Measurements from ENCODE around the gene TTLL9.

DNA sequence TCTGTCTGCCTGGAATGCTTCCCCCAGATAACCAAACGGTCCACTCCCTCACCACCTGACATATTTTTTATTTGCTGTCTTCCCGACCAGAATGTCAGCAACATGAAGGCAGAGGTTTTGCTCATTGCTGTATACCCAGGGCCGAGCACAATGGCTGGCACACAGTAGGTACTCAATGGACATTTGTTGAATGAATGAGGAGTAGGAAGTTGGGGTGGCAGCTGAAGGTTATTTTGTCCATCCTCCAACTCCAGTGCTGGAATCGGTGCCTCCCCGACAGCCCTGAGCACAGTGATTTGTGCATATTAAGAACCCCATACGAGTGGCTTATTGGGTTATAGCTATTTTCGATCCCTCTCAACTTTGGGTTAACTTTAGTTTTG lies 10.4 kb upstream of the TTLL9 start:
- TF ChIP-seq EP300 (conservative IDR thresholded peaks at IDR 0.05; ENCODE audit: poor library complexity, severe bottlenecking), result no peak
- TF ChIP-seq RAD21 (conservative IDR thresholded peaks at IDR 0.05), result no peak
- TF ChIP-seq, protein P1, sequence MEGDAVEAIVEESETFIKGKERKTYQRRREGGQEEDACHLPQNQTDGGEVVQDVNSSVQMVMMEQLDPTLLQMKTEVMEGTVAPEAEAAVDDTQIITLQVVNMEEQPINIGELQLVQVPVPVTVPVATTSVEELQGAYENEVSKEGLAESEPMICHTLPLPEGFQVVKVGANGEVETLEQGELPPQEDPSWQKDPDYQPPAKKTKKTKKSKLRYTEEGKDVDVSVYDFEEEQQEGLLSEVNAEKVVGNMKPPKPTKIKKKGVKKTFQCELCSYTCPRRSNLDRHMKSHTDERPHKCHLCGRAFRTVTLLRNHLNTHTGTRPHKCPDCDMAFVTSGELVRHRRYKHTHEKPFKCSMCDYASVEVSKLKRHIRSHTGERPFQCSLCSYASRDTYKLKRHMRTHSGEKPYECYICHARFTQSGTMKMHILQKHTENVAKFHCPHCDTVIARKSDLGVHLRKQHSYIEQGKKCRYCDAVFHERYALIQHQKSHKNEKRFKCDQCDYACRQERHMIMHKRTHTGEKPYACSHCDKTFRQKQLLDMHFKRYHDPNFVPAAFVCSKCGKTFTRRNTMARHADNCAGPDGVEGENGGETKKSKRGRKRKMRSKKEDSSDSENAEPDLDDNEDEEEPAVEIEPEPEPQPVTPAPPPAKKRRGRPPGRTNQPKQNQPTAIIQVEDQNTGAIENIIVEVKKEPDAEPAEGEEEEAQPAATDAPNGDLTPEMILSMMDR (IDR thresholded peaks at IDR 0.05; ENCODE audit: poor library complexity, severe bottlenecking), result no peak
- TF ChIP-seq POLR2AphosphoS5 (IDR thresholded peaks at IDR 0.05), result no peak

Data from neural cell (in vitro differentiated cells).